ENCODE data around the gene MRAS.

GRCh38 chr3:138384976-138385375 lies 36.6 kb downstream of the MRAS start:
- TF ChIP-seq ZNF549 (tag by site-specific recombination; IDR thresholded peaks at IDR 0.05) (no peak), ZNF311 (tag by site-specific recombination; IDR thresholded peaks at IDR 0.05; ENCODE audit: borderline replicate concordance) (no peak), ZXDB (tag by site-specific recombination; IDR thresholded peaks at IDR 0.05) (no peak), CTCF (tag by site-specific recombination; IDR thresholded peaks at IDR 0.05) (no peak), ZBTB20 (tag by site-specific recombination; IDR thresholded peaks at IDR 0.05) (no peak), ZNF391 (tag by site-specific recombination; IDR thresholded peaks at IDR 0.05; ENCODE audit: borderline replicate concordance, low read depth) (no peak), YY1 (tag by site-specific recombination; IDR thresholded peaks at IDR 0.05) (no peak), ZNF416 (tag by site-specific recombination; IDR thresholded peaks at IDR 0.05) (no peak)

All from HEK293 (cell line).